Measurements from ENCODE around the gene COG4.

DNA sequence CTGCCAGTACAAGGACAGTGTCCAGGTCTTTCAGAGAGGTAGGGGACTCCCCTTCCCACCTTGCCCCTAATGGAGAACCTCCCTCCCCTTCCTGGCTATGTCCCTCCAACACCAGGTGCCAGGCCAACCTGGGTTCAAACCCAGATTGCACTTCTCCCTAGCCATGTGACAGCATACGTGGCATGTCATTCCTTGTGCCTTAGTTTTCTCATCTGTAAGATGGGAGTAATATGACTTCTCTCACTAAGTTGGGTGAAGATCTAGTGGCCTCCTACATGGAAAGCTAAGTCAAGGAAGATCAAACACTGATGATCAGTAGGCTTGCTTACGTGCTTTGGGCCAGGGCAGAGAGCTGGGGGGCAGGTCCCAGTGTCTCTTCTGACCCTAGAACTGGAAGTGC, 60.1 kb downstream of the COG4 start:
- TF ChIP-seq POLR2A (IDR thresholded peaks at IDR 0.05) (no peak), EP300 (IDR thresholded peaks at IDR 0.05) (no peak)
- TF ChIP-seq, protein P1, sequence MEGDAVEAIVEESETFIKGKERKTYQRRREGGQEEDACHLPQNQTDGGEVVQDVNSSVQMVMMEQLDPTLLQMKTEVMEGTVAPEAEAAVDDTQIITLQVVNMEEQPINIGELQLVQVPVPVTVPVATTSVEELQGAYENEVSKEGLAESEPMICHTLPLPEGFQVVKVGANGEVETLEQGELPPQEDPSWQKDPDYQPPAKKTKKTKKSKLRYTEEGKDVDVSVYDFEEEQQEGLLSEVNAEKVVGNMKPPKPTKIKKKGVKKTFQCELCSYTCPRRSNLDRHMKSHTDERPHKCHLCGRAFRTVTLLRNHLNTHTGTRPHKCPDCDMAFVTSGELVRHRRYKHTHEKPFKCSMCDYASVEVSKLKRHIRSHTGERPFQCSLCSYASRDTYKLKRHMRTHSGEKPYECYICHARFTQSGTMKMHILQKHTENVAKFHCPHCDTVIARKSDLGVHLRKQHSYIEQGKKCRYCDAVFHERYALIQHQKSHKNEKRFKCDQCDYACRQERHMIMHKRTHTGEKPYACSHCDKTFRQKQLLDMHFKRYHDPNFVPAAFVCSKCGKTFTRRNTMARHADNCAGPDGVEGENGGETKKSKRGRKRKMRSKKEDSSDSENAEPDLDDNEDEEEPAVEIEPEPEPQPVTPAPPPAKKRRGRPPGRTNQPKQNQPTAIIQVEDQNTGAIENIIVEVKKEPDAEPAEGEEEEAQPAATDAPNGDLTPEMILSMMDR (IDR thresholded peaks at IDR 0.05) = no peak
